Psoas muscle (tissue), 8 donors: ENCODE measurements around the gene CDH11. TPM values are rescaled to one million over a fixed set of nuclear protein-coding genes. Genes with fewer than 3 reads are reported as not detected.

Experiments used
- ATAC-seq, 4 donors: fragments of 200-7000 bp; cut with Tn5 transposase; one replicate each; pipeline ENCODE4 v1.9.1; 2020; ENCODE audit warnings: moderate library complexity in 3 of 4, mild to moderate bottlenecking in 2 of 4
- DNase-seq, 2 donors: peaks; one replicate each; pipeline ENCODE4 v3.0.0-alpha.2; 2020
- H3K27ac ChIP-seq: fragments of 200-600 bp; one replicate; pipeline ENCODE4 v1.8.0; 2022
- H3K27me3 ChIP-seq, 3 donors: fragments of 200-600 bp in 1 of 3; one replicate each; pipeline versions ENCODE4 v1.6.1 to v1.8.0; 2013 to 2022; ENCODE audit warnings: low read length in 2 of 3, mild to moderate bottlenecking in 2 of 3, moderate library complexity in 1 of 3; ENCODE audit not compliant: insufficient read depth in 3 of 3
- H3K36me3 ChIP-seq, 2 donors: fragments of 200-600 bp in 1 of 2; one replicate each; pipeline versions ENCODE4 v1.6.1 to v1.8.0; 2013 to 2022; ENCODE audit warnings: low read depth in 1 of 2, mild to moderate bottlenecking in 1 of 2, moderate library complexity in 1 of 2; ENCODE audit not compliant: insufficient read depth in 1 of 2
- H3K4me1 ChIP-seq: fragments of 200-600 bp; one replicate; pipeline ENCODE4 v1.8.0; 2022
- H3K4me3 ChIP-seq: fragments of 200-600 bp; one replicate; pipeline ENCODE4 v1.8.0; 2022; ENCODE audit warnings: mild to moderate bottlenecking
- H3K9me3 ChIP-seq: fragments of 200-600 bp; one replicate; pipeline ENCODE4 v1.8.0; 2022
- CTCF ChIP-seq: fragments of 200-600 bp; IDR thresholded peaks from one replicate; pipeline ENCODE4 v1.8.0; 2022; ENCODE audit warnings: antibody characterized with exemption
- WGBS, 3 donors: extraction: QIAGEN DNeasy Blood & Tissue Kit; methylation state at CpG; one replicate each; pipeline versions ENCODE4 v1.1.6 to v1.1.7; 2013; 5-methylcytosine and 5-hydroxymethylcytosine counted together
- intact Hi-C, 2 donors: fragments of 100-400 bp; cut with DNase I; formaldehyde crosslinking; loops; one replicate each; pipeline versions ENCODE4 v1.11.0 to v1.14.2; 2022
- polyA plus RNA-seq, 3 donors: library from polyadenylated mRNA; stranded (reverse); fragments of 200-250 nt; gene quantifications; one replicate each; pipeline ENCODE4 v1.2.3, GENCODE V29; 2013
- total RNA-seq, 4 donors: library from RNA; stranded (reverse); fragmentation: NEBNext Ultra II Directional in 2 of 4; extraction: Animal tissue kit (Norgen Biotek cat#: 25700) in 2 of 4; gene quantifications; one replicate each; pipeline versions ENCODE4 v1.2.1 to v1.2.4, GENCODE V29; 2021 to 2023
- donor health status: healthy with polysubstance abuse.
- donor health status: DM: no; HTN: no; CAD: no; lungs with moderate emphysema.
- donor health status: Bipolar disorder and iron deficiency.
- donor health status: healthy.
- donor health status: DM: yes; HTN: yes; CAD: no.
- donor health status: DM: no; HTN: no; CAD: no.
- donor health status: DM: no; HTN: no; CAD: no.
- donor health status: DM: yes; HTN: yes; CAD: no.

Gene CDH11
- total and polyA plus RNA-seq, 7 donors = 0.33 to 16.8 (median 3.2) TPM

GRCh38 chr16:64919141-64919540 is 202.7 kb downstream of the CDH11 start:
- intact Hi-C loops = no loop called here
- H3K27ac ChIP-seq = no peak overlapping the region
- H3K4me1 ChIP-seq = no peaks in the 10 kb centered on the region
- DNase-seq (no peak), ATAC-seq (no peak)
- no peak overlapping the region for H3K4me3 ChIP-seq
- no peaks in the 10 kb centered on the region for H3K36me3 ChIP-seq
- H3K27me3 ChIP-seq = no peaks in the 10 kb centered on the region
- WGBS, 3 donors = 81 to 89% (median 85%) methylated on average over 1 of the region's 1 CpG
- no peaks in the 10 kb centered on the region for H3K9me3 ChIP-seq
- TF ChIP-seq CTCF = no peak

GRCh38 chr16:64916051-64916450 is 205.8 kb downstream of the CDH11 start:
- no peak for ATAC-seq
- no peaks in the 10 kb centered on the region for H3K27me3 ChIP-seq
- no peaks in the 10 kb centered on the region for H3K36me3 ChIP-seq
- H3K4me3 ChIP-seq = no peak overlapping the region
- no peak overlapping the region for H3K27ac ChIP-seq
- no peaks in the 10 kb centered on the region for H3K9me3 ChIP-seq
- WGBS, 3 donors = 73 to 93% (median 90%) methylated on average over 2 of the region's 2 CpGs
- no peaks in the 10 kb centered on the region for H3K4me1 ChIP-seq
- intact Hi-C loops = no loop called here
- TF ChIP-seq CTCF = no peak
- DNase-seq = no peak

- TF ChIP-seq CTCF = no peak
- intact Hi-C loops = no loop called here
- 21 to 25% (median 25%) methylated on average over 6 of the region's 6 CpGs for WGBS, 3 donors
Measured at GRCh38 chr16:64910356-64910755, 211.5 kb downstream of the CDH11 start.

GRCh38 chr16:64907844-64908243 is 214.0 kb downstream of the CDH11 start:
- intact Hi-C loops = no loop called here
- ATAC-seq = no peak

More at GRCh38 chr16:64910356-64910755, 211.5 kb downstream of the CDH11 start:
- Histone ChIP-seq H3K36me3 (no peaks in the 10 kb centered on the region), H3K9me3 (no peaks in the 10 kb centered on the region), H3K27me3 (no peaks in the 10 kb centered on the region), H3K4me3 (no peak overlapping the region), H3K27ac (no peak overlapping the region), H3K4me1 (no peaks in the 10 kb centered on the region)
- DNase-seq (peak; percentile 49 to 64), ATAC-seq (peak; percentile 36 to 74 (median 47))

More at GRCh38 chr16:64907844-64908243, 214.0 kb downstream of the CDH11 start:
- 61 to 63% (median 62%) methylated on average over 5 of the region's 5 CpGs for WGBS, 3 donors
- no peak for DNase-seq
- H3K27ac ChIP-seq = no peak overlapping the region
- no peaks in the 10 kb centered on the region for H3K27me3 ChIP-seq
- no peaks in the 10 kb centered on the region for H3K9me3 ChIP-seq
- no peak overlapping the region for H3K4me3 ChIP-seq
- no peak for TF ChIP-seq CTCF
- H3K36me3 ChIP-seq = no peaks in the 10 kb centered on the region
- H3K4me1 ChIP-seq = no peaks in the 10 kb centered on the region
